Cardiac fibroblast (primary cell): Measurements from ENCODE around the gene CHD5.

Experiments
- DNase-seq, 2 donors: peaks; one replicate each; pipeline versions ENCODE4 v3.0.0 to v3.0.0-alpha.2; 2010; ENCODE audit warnings: low read depth in 2 of 2
- H3K4me3 ChIP-seq, 2 donors: replicated peaks in 1 of 2; 1 replicate in 1 of 2; 2 replicates in 1 of 2; pipeline ENCODE4 v1.5.1; 2011; ENCODE audit warnings: low read depth in 2 of 2, low read length in 2 of 2, mild to moderate bottlenecking in 2 of 2, moderate library complexity in 1 of 2
- TF ChIP-seq, protein P1 (sequence below): IDR thresholded peaks from one replicate; pipeline ENCODE4 v1.5.1; 2011; ENCODE audit warnings: low read depth, mild to moderate bottlenecking, low read length, inconsistent platforms

CHD5 gene

DNA sequence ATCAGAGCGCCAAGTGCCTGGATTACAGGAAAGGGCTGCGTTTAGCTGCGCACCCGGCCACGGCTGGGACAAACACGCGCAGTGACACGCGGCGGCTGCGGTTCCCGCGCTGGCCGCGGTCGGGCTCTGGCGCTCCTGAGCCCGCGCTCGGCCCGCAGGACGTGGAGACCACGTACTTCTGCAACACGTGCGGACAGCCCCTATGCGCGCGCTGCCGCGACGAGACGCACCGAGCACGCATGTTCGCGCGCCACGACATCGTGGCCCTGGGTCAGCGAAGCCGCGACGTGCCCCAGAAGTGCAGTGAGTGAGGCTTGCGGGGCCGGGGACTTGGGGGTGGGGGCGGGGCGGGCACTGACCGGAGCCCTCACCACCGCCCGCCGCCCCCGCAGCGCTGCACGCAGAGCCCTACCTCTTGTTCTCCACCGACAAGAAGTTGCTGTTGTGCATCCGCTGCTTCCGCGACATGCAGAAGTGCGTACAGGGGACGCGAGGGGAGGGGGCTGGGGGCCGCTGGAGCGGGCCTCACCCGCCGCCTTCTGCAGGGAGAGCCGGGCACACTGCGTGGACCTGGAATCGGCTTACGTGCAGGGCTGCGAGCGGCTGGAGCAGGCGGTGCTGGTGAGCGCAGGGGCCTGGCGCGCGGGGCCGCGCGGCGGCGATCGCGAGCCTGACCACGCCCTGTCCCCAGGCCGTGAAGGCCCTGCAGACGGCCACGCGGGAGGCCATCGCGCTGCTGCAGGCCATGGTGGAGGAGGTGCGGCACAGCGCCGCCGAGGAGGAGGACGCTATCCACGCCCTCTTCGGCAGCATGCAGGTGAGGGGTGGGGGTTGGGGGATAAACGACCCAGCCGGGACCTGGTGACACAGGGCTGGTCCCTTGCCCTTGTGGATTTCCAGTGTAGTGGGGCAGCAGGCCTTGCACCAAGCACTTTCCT lies 28.9 kb upstream of the CHD5 start:
- TF ChIP-seq, protein P1, sequence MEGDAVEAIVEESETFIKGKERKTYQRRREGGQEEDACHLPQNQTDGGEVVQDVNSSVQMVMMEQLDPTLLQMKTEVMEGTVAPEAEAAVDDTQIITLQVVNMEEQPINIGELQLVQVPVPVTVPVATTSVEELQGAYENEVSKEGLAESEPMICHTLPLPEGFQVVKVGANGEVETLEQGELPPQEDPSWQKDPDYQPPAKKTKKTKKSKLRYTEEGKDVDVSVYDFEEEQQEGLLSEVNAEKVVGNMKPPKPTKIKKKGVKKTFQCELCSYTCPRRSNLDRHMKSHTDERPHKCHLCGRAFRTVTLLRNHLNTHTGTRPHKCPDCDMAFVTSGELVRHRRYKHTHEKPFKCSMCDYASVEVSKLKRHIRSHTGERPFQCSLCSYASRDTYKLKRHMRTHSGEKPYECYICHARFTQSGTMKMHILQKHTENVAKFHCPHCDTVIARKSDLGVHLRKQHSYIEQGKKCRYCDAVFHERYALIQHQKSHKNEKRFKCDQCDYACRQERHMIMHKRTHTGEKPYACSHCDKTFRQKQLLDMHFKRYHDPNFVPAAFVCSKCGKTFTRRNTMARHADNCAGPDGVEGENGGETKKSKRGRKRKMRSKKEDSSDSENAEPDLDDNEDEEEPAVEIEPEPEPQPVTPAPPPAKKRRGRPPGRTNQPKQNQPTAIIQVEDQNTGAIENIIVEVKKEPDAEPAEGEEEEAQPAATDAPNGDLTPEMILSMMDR = peak; percentile 32
- peak; percentile 54 to 55 for DNase-seq
- H3K4me3 ChIP-seq = peak overlapping the region; percentile 30 to 47

DNA sequence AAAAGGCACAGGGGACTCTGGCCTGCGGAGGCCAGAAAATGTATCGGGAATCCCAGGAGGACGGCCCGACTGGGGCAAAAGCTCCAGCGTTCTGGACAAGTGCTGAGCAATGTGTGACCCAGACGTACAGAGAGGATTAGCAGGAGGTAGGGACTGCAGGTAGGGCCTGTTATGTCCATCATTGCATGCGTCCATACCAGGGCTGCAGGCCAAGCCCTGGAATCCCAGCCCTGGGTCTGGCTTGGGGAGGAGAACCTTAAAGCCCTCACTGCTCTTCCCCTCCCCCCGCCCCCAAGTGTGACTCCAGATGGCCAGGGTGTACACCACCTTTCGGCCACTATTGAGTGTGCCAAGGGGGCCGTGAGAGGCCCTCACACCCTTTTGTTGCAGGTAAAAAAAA lies 27.8 kb upstream of the CHD5 start:
- no peak overlapping the region for H3K4me3 ChIP-seq
- DNase-seq = no peak
- TF ChIP-seq, protein P1 = no peak

DNA sequence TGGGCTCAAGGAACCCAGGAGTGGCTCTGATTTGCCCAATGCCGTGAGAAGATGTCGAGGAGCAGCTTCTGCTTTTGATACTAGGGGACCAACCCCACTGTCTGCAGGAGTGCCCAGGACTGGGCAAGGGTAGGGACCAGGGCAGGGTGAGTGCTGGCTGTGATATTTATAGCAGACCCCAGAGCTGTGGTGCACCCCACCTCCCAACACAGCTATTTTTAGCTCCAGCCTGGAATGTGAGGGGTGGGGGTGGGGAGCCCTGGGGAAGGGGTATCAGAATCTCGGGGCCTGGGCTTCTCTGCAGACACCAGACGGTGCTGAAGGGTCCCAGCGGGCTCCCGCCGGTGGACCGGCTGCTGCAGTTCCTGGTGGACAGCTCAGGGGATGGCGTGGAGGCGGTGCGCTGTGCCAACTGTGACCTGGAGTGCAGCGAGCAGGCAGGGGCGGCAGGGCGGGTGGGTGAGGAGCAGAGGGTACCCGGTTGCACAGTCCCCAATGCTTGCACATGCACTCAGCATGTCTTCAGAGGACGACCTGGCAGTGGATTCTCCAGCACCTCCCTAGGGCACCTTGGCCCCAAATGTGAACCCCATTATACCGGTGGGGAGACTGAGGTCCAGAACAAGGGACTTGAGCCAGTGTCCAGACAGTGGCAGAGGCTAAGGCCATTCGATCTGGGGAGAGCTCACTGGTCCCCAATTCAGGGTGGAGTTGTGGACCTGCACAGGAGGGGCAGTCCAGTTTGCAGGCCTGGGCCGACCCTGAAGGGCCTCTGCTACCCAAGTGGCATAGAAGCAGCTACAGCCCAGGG lies 27.2 kb upstream of the CHD5 start:
- TF ChIP-seq, protein P1 = no peak
- H3K4me3 ChIP-seq = peak overlapping the region in 1 of 2 donors; percentile 53
- no peak for DNase-seq

DNA sequence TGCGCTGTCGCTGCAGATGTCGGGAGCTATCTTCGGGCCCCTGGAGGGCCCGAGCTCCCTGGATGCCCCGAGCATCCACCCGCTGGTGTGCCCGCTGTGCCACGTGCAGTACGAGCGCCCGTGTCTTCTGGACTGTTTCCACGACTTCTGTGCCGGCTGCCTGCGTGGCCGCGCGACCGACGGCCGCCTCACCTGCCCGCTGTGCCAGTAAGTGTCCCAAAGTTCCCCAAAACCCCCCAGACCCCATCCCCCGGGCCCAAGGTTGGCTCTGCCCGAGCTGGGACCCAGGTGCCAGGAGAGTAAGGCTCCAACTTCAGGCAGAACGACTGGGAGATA lies 26.4 kb upstream of the CHD5 start:
- DNase-seq = no peak
- H3K4me3 ChIP-seq = peak overlapping the region; percentile 53 to 55
- TF ChIP-seq, protein P1 = no peak

DNA sequence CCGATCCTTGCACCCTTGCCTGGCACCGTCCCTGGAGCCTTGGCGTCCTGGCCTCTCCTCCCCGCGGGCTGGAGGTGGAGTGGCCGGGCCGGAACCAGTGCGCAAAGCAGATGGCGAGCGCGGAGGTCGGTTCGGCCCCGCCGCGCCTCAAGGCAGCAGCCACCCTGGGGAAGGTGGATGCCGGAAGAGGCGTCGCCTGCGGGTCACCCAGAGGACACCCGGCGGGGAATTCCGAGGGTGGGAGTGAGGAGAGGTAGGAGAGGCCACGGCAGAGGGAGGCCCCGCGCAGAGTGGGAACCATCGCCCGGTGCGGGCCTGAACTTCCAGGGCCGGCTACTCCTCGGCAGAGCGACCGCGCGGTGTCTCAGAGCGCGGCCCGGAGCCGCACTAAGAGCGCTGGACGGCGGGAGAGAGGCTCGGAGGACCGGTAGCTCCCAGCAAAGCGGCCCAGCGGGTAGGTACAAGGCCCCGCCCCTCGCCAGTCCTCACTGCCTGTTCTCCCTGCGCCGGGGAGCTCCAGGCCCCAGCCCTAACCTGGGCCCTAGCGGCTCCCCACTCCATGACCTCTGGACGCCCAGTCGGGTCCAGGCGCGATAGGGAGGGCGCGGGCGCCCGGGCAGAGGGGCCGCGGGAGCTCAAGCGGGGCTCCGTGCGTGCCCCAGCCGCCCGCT lies 25.9 kb upstream of the CHD5 start, which contains the start of gene RNF207:
Gene RNF207 (plus strand): TSS at position 271 of the 671 bp plus-strand sequence. CDS start 417 bp downstream, outside the sequence.
- peak; percentile 67 to 71 for DNase-seq
- TF ChIP-seq, protein P1 = no peak
- peak within 1 kb of the TSS; percentile 53 to 55 for H3K4me3 ChIP-seq

DNA sequence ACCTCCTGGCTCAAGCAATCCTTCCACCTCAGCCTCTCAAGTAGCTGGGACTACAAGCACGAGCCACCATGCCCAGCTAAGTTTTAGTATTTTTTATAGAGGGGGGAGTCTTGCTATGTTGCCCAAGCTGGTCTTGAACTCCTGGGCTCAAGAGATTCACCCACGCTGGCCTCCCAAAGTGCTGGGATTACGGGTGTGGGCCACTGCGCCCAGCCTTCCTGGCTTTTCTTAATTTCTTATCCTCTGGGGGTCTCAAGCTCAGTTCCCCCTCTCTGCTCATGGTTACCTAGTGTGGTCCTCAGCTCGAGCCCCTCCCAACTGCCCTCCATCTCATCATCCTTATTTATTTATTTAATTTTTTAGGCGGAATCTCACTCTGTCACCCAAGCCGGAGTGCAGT lies 22.1 kb upstream of the CHD5 start:
- no peak for DNase-seq
- TF ChIP-seq, protein P1 = no peak
- H3K4me3 ChIP-seq = no peak overlapping the region
